Measurements from ENCODE around the gene GFPT2. TPM values are rescaled to one million over a fixed set of nuclear protein-coding genes. Genes with fewer than 3 reads are reported as not detected.
A peak's percentile ranks its signal among the peaks of the same experiment; 100 is the strongest.

Gene GFPT2
- total and polyA plus RNA-seq, 8 donors = 5.2 to 17.6 (median 8.9) TPM

- H3K4me3 ChIP-seq = no peak overlapping the region
- TF ChIP-seq CTCF (IDR thresholded peaks at IDR 0.05) = no peak
- ATAC-seq (no peak), DNase-seq (peak in 1 of 4 donors; percentile 41)
- no peaks in the 10 kb centered on the region for H3K9me3 ChIP-seq
- H3K36me3 ChIP-seq = no peaks in the 10 kb centered on the region
- intact Hi-C loops (cut with DNase I) = no loop called here
- no peak overlapping the region for H3K27ac ChIP-seq
- H3K4me1 ChIP-seq = no peaks in the 10 kb centered on the region
- H3K27me3 ChIP-seq = no peaks in the 10 kb centered on the region
Observed at GRCh38 chr5:180377556-180378197, 24.5 kb upstream of the GFPT2 start.

- H3K27ac ChIP-seq = no peak overlapping the region
- intact Hi-C loops (cut with DNase I) = no loop called here
- H3K9me3 ChIP-seq = no peaks in the 10 kb centered on the region
- no peaks in the 10 kb centered on the region for H3K4me1 ChIP-seq
- H3K36me3 ChIP-seq = no peaks in the 10 kb centered on the region
- H3K4me3 ChIP-seq = no peak overlapping the region
- no peak for TF ChIP-seq CTCF (IDR thresholded peaks at IDR 0.05)
- H3K27me3 ChIP-seq = no peaks in the 10 kb centered on the region
- DNase-seq (no peak), ATAC-seq (no peak)
Observed at GRCh38 chr5:180376511-180376910, 23.4 kb upstream of the GFPT2 start.

- no peak for DNase-seq
- Histone ChIP-seq H3K9me3 (no peaks in the 10 kb centered on the region), H3K27ac (no peak overlapping the region), H3K36me3 (no peaks in the 10 kb centered on the region), H3K4me1 (no peaks in the 10 kb centered on the region), H3K27me3 (no peaks in the 10 kb centered on the region), H3K4me3 (no peak overlapping the region)
- intact Hi-C loops (cut with DNase I) = no loop called here
- ATAC-seq = no peak
- no peak for TF ChIP-seq CTCF (IDR thresholded peaks at IDR 0.05)
Observed at GRCh38 chr5:180375955-180376354, 22.8 kb upstream of the GFPT2 start.

GRCh38 chr5:180375291-180375690 is 22.2 kb upstream of the GFPT2 start:
- TF ChIP-seq CTCF (IDR thresholded peaks at IDR 0.05) = no peak
- Histone ChIP-seq H3K27ac (no peak overlapping the region), H3K27me3 (no peaks in the 10 kb centered on the region), H3K4me3 (no peak overlapping the region), H3K36me3 (no peaks in the 10 kb centered on the region), H3K9me3 (no peaks in the 10 kb centered on the region), H3K4me1 (no peaks in the 10 kb centered on the region)
- intact Hi-C loops (cut with DNase I) = no loop called here
- no peak for ATAC-seq
- DNase-seq = no peak

- Histone ChIP-seq H3K4me3 (no peak overlapping the region), H3K27ac (no peak overlapping the region), H3K9me3 (no peaks in the 10 kb centered on the region), H3K27me3 (no peaks in the 10 kb centered on the region), H3K4me1 (no peaks in the 10 kb centered on the region), H3K36me3 (no peaks in the 10 kb centered on the region)
- DNase-seq (no peak), ATAC-seq (no peak)
- intact Hi-C loops (cut with DNase I) = no loop called here
- TF ChIP-seq CTCF (IDR thresholded peaks at IDR 0.05) = no peak
Observed at GRCh38 chr5:180373870-180374269, 20.7 kb upstream of the GFPT2 start.
